HG03460 (cell line): Measurements from ENCODE around the gene CTF1.

Experiments
- ATAC-seq: cut with Tn5 transposase; IDR thresholded peaks from one replicate; pipeline ENCODE4 v1.9.1; 2021; ENCODE audit not compliant: unreplicated experiment

The CTF1 gene

DNA sequence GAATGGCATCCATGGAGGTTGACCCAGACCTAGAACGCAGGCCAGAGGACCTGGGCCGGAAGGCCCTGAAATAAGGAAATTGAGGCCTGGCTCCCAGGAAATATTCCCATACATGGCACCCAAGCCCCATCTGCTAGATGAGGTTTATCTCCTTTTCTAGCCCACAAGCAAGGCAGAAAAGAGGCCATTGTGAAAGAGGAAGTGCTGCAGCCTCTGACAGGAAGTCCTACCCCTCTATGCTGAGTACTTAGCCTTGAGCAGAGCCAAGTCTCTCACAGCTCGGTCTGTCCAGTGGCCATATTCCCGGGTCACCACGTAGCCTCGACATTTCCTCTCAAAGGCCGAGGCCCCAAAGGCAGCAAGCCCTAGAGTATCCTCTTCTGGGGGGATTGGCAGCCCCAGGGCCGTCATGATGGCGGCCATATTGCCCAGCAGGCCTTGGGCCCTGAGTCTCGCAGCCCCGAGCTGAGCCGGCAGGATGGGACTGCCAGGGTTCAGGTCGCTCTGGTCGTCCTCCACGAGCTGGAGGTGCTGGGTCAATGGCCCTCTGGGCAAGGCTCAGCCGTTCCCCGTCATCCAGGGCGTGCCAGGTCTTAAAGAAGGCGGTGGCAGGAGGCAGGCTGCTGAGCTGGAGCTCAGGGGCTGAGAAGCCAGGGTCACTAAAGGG lies 7.8 kb downstream of the CTF1 start:
- ATAC-seq = no peak

DNA sequence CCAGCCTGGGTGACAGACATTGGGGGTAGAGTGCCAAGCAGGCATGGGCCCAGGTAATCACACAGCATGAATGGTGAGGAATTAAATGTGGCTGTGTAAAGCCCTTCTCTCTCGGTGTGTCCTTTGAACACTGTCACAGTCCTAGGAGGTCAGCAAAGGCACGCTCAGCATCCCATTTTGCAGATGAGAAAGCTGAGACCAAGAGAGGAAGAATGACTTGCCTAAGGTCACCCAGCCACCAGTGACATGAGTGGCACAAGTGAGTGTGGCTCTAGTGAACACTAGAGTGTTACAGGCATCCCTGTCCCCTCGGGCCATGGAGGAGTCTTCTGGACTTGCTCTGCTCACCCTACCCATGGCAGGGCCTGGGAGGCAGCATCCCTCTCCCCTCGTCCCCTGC lies 10.7 kb downstream of the CTF1 start:
- no peak for ATAC-seq

- ATAC-seq = no peak
These were observed 14.1 kb downstream of the CTF1 start for GRCh38 chr16:30910427-30911029.

- ATAC-seq = no peak
These were observed 16.5 kb downstream of the CTF1 start for GRCh38 chr16:30912794-30913412.

DNA sequence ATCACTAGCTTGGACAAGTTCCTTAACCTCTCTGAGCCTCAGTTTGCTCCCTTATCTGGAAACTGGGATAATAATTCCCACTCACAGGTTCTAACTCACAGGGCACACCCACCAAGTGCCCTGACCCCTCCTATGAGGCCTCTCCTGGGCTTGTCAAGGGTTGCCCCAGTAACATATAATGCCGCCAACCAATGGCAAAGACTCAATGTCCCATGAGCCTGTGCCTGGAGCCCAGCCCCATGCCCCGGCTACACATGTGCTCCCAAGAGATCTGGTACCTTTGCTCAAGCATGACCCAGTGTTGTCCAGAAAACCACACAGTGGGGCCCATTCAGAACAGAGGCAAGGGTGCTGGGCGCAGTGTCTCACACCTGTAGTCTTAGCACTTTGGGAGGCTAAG lies 18.4 kb downstream of the CTF1 start:
- no peak for ATAC-seq

- ATAC-seq = no peak
These were observed 22.2 kb downstream of the CTF1 start for GRCh38 chr16:30918614-30919013.

DNA sequence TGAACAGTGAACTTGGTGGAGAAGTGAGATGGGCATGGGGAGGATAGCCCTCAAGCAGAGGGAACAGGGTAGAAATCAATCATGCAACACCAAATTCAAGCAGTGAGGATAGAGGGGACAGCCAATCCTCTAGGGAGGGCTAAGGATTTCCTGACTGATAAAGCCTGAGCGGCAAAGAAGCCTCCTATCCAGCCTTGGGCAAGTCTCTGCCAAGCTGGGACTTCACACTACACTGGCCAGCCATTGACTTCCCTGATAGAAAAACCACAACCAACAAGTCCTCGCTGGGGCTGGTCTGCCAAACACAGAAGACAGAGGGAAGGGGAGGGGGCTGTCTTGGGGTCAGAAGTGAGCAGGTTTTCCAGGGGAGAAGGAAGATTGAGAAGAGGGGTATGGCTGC lies 24.5 kb downstream of the CTF1 start:
- no peak for ATAC-seq

DNA sequence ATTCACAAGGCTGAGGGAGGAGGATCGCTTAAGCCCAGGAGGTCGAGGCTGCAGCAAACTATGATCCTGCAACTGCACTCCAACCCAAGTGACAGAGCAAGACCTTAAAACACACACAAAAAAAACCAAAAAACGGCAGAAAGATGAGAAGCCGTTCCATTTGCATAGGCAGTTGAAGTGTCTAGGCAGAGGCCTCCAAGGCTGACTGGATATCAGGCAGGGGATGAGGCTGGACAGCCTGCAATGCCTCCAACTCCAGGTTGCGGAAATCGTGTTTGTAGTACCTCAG lies 25.0 kb downstream of the CTF1 start:
- no peak for ATAC-seq

DNA sequence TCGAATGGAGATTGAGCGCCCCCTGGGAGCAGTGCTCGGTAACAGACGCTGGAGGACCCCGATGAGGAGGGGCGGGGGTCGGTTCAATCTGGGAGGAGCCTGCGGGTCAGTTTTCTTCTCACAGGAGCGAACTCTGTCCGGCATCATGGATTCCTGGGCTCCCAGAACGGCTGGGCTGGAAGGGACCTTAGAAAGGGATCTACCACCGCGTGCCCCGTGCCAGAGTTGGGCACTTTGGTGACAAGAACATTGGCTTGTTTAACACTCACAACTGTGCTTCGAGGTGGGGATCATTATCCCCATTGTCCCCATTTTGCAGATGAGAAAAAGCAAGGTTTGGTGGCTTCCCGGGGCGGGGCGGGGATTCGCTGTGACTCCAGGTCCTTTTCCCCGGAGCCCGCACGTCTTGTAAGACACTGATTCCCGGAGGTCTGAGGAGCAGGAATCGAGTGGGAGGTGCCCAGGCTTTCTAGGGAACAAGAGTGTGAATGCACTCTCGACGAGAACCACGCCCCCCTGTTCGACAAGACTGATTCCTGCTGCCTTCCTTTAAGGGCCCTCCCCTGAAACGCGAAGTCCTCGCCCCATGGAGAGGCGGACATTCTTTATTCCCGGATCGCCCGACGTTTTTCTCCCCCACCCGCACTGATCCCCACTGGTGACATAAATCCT lies 25.5 kb downstream of the CTF1 start:
- ATAC-seq = peak; percentile 1

- ATAC-seq = peak; percentile 76
These were observed 26.1 kb downstream of the CTF1 start for GRCh38 chr16:30922420-30922959.

DNA sequence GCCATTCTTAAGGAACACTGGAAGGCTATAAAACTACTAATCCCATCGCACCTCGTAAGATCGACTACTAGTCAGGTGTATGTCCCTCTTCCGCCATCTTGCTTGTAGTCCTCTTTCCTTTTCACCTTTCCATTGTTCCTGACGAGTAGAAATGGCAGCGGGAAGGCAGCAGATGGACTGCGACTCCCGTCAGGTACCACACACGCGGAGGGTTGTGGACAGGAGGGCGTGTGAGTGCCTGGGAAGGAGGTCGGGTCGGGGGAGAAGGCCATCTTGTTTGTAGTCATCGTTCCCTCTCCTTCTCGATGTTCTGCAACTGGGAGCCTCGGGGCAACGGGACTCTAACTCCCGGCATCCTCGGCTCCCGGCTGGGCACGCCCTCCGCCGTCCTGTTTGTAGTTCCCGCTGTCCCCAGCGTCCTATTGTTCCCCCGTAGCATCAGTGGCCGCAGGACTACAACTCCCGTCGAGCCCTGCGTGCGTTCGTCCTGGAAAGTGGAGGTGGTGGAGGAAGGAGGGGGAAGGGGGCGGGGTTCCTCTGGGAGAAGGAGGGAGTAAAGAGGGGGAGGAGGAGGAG lies 26.6 kb downstream of the CTF1 start:
- ATAC-seq = peak; percentile 56

- ATAC-seq = no peak
These were observed 27.2 kb downstream of the CTF1 start, which contains the start of gene FBXL19 for GRCh38 chr16:30923554-30924075. Gene FBXL19 (plus strand): TSS chr16:30923572. CDS start chr16:30925755, 2,183 bp downstream.

DNA sequence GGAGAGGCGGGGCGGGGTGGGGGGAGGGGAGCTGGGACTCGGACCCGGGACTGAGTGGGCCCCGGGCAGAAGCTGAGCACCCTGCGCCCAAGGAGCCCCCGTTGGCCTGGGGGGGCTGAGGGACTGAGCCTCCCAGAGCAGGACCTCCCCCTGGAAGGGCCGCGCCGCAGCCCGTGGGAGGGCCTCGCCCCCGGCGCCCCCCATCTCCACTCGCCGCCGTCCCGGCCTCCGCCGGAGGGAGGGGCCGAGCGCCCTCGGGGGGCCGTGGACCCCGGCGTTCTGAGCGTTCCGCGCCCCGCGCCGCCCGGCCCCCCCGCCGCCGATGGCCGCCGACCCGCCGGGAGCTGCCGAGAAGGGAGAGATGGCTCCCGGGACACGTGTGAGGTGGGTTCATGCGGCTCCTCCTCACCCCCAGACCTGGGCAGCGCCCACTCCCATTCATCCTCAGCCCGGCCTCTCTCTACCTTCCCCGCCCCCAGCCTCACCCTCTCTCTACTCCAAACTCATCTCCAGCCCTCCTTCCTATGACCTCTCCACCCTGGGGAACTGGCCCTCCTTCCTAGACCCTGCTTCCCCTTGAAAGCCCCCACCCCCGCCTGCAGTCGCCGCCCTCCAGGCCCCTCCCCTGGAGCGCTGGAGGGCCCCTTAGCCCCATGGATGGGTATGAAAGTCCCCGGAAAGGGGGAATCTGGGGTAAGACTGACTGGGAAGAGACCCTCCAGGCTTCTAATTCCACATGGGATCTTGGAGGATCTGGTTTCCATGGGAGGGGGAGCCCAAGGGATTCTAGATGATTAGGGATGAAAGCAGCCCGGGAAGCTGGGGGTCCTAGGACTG lies 27.9 kb downstream of the CTF1 start:
- ATAC-seq = no peak

DNA sequence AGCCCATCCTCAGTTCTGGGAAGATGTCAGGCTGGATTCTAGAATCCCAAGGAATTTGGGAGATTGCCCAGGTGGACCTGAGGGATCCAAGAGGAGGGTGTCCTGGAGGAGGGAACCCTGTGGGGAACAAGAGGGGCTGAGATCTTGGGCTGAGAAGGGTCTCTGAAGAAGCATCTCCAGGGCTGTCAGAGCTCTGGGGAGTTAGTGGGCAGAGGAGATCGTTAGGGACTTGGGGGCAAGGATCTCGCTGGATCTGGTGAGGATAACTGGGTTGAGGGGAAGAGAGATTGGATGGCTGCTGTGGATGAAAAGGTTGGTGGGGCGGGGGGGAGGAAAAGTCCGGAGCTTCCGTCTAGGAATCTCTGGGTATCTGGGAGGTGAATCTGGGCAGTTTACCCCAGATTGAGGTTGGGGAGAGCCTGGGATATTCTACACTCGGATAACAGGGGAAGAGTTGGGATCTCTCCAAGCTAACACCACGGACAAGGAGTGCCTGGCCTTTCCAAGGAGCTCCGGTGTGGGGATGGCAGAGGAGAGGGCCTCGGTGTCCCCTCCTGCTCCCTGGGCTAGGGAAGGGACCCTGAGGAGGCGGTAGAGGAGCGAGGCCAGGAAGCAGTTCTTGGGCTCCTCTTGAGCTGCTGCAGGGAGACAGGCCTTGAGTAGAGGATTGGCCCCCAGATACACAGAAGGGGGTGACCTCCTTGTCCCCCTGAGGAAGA lies 28.7 kb downstream of the CTF1 start:
- ATAC-seq = no peak

DNA sequence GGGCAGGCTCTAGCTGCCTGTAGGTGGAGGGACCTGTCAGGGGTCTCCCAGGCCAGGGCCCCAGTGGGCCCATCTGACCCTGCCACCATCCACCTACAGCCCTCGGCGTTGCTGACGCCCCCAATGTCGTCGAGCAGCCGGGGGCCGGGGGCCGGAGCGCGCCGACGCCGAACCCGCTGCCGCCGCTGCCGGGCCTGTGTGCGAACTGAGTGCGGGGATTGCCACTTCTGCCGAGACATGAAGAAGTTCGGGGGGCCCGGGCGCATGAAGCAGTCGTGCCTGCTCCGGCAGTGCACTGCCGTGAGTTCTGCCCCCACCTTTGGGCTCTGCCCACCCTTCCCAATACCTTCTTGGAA lies 29.2 kb downstream of the CTF1 start:
- no peak for ATAC-seq

- ATAC-seq = no peak
These were observed 29.8 kb downstream of the CTF1 start for GRCh38 chr16:30925995-30926811.

- no peak for ATAC-seq
These were observed 30.7 kb downstream of the CTF1 start for GRCh38 chr16:30926937-30927788.

GRCh38 chr16:30927789-30928378 lies 31.5 kb downstream of the CTF1 start:
- no peak for ATAC-seq
